ENCODE data around the gene KIF26B.

KIF26B gene

GRCh38 chr1:245221805-245222204, 67.0 kb downstream of the KIF26B start:
- TF ChIP-seq CTCF (IDR thresholded peaks at IDR 0.05; ENCODE audit: low read depth, low read length): no peak
- DNase-seq (ENCODE audit: low read depth): no peak
- no peak overlapping the region for H3K4me3 ChIP-seq (ENCODE audit: low read depth, low read length)

GRCh38 chr1:245222931-245223595, 68.3 kb downstream of the KIF26B start:
- no peak for DNase-seq (ENCODE audit: low read depth)
- TF ChIP-seq MAX (IDR thresholded peaks at IDR 0.05; ENCODE audit: low read depth, low read length) (no peak), POLR2A (IDR thresholded peaks at IDR 0.05; ENCODE audit: extremely low read depth, insufficient read length) (no peak), CTCF (IDR thresholded peaks at IDR 0.05; ENCODE audit: low read depth, low read length) (no peak), MYC (IDR thresholded peaks at IDR 0.05; ENCODE audit: low read depth, low read length) (no peak)
- H3K4me3 ChIP-seq (ENCODE audit: low read depth, low read length): no peak overlapping the region

GRCh38 chr1:245225322-245226202, 70.8 kb downstream of the KIF26B start:
- H3K4me3 ChIP-seq (ENCODE audit: low read depth, low read length): no peak overlapping the region
- TF ChIP-seq MYC (IDR thresholded peaks at IDR 0.05; ENCODE audit: low read depth, low read length): no peak
- no peak for TF ChIP-seq POLR2A (IDR thresholded peaks at IDR 0.05; ENCODE audit: extremely low read depth, insufficient read length)
- TF ChIP-seq MAX (IDR thresholded peaks at IDR 0.05; ENCODE audit: low read depth, low read length): no peak
- no peak for TF ChIP-seq CTCF (IDR thresholded peaks at IDR 0.05; ENCODE audit: low read depth, low read length)
- DNase-seq (ENCODE audit: low read depth): no peak

- no peak overlapping the region for H3K4me3 ChIP-seq (ENCODE audit: low read depth, low read length)
- no peak for TF ChIP-seq POLR2A (IDR thresholded peaks at IDR 0.05; ENCODE audit: extremely low read depth, insufficient read length)
- no peak for TF ChIP-seq MAX (IDR thresholded peaks at IDR 0.05; ENCODE audit: low read depth, low read length)
- TF ChIP-seq CTCF (IDR thresholded peaks at IDR 0.05; ENCODE audit: low read depth, low read length): no peak
- no peak for TF ChIP-seq MYC (IDR thresholded peaks at IDR 0.05; ENCODE audit: low read depth, low read length)
- no peak for DNase-seq (ENCODE audit: low read depth)
Measured at GRCh38 chr1:245226203-245226499, 71.4 kb downstream of the KIF26B start.

GRCh38 chr1:245229051-245229450, 74.3 kb downstream of the KIF26B start:
- no peak for DNase-seq (ENCODE audit: low read depth)
- TF ChIP-seq MYC (IDR thresholded peaks at IDR 0.05; ENCODE audit: low read depth, low read length) (no peak), POLR2A (IDR thresholded peaks at IDR 0.05; ENCODE audit: extremely low read depth, insufficient read length) (no peak), CTCF (IDR thresholded peaks at IDR 0.05; ENCODE audit: low read depth, low read length) (no peak), MAX (IDR thresholded peaks at IDR 0.05; ENCODE audit: low read depth, low read length) (no peak)

More at GRCh38 chr1:245229051-245229450, 74.3 kb downstream of the KIF26B start:
- no peak overlapping the region for H3K4me3 ChIP-seq (ENCODE audit: low read depth, low read length)

All from NB4 (cell line).